HepG2 (cell line): ENCODE measurements around the gene KRTAP10-9. TPM values are rescaled to one million over a fixed set of nuclear protein-coding genes. Genes with fewer than 3 reads are reported as not detected.

Experiments
- ATAC-seq: fragments of 200-7000 bp; cut with Tn5 transposase; 3 replicates; pipeline ENCODE4 v1.9.1; 2020; ENCODE audit warnings: mild to moderate bottlenecking, moderate library complexity
- Bru-seq: library from RNA; stranded (reverse); fragments of 400-500 nt; gene quantifications from one replicate; lab custom pipeline; 2021; lab: Mats Ljungman, UMichigan
- BruChase-seq, 2 experiments: library from RNA; stranded (reverse); fragments of 400-500 nt; gene quantifications; one replicate each; lab custom pipeline; 2021; lab: Mats Ljungman, UMichigan
- BruUV-seq: library from RNA; stranded (reverse); fragments of 400-500 nt; replicated peaks from 2 replicates; lab custom pipeline; 2021; lab: Mats Ljungman, UMichigan
- CTCF ChIA-PET: fragments of 300-600 bp; formaldehyde crosslinking; extraction: SDS; loops from one replicate; lab custom pipeline; 2021; ENCODE audit warnings: low total read pairs, inconsistent platforms, low intra/inter-chr PET ratio; lab: Yijun Ruan, JAX
- POLR2A ChIA-PET: fragments of 350-600 bp; sonication (Branson Sonifier 250); formaldehyde crosslinking; loops from one replicate; lab custom pipeline; 2020; ENCODE audit warnings: antibody characterized with exemption, inconsistent platforms; lab: Yijun Ruan, JAX
- DNase-seq: peaks from one replicate; pipeline ENCODE4 v3.0.0-alpha.2; 2015; ENCODE audit warnings: low spot score
- FAIRE-seq: peaks from 3 replicates; lab custom pipeline; 2011; peaks lifted over from hg19 to GRCh38; lab: Jason Lieb, UNC
- H2AFZ ChIP-seq: one replicate; pipeline ENCODE4 v1.6.1; 2011; ENCODE audit warnings: low read length, inconsistent platforms
- H3K27ac ChIP-seq: fragments of 300-600 bp; 3 replicates; pipeline ENCODE4 v1.8.0; 2011; ENCODE audit warnings: mixed run types, mild to moderate bottlenecking, mixed read lengths, low read length, inconsistent platforms; ENCODE audit not compliant: insufficient read depth; ENCODE audit errors: extremely low read length
- H3K27me3 ChIP-seq, 2 experiments: fragments of 200-600 bp in 1 of 2; 2 replicates in 1 of 2; 3 replicates in 1 of 2; pipeline versions ENCODE4 v1.6.0 to v1.8.0; 2011; ENCODE audit warnings: low read length in 2 of 2, mild to moderate bottlenecking in 2 of 2, moderate library complexity in 2 of 2, inconsistent platforms in 1 of 2; ENCODE audit not compliant: insufficient read depth in 2 of 2, control insufficient read depth in 1 of 2
- H3K36me3 ChIP-seq, 2 experiments: fragments of 200-600 bp in 1 of 2; replicated peaks in 1 of 2; 2 replicates in 1 of 2; 3 replicates in 1 of 2; pipeline versions ENCODE4 v1.5.1 to v1.8.0; 2011; ENCODE audit warnings: low read length in 2 of 2, inconsistent platforms in 1 of 2; ENCODE audit not compliant: insufficient read depth in 2 of 2, control insufficient read depth in 1 of 2
- H3K4me1 ChIP-seq: 2 replicates; pipeline ENCODE4 v1.5.1; 2012; ENCODE audit warnings: low read length, inconsistent platforms; ENCODE audit not compliant: insufficient read depth
- H3K4me2 ChIP-seq: 2 replicates; pipeline ENCODE4 v1.6.0; 2011; ENCODE audit warnings: low read depth, low read length, inconsistent platforms
- H3K4me3 ChIP-seq, 3 experiments: fragments of 200-600 bp in 1 of 3; sonication (generic), shearing (Covaris generic) in 1 of 3; replicated peaks in 1 of 3; 2 replicates each; pipeline ENCODE4 v1.5.1; 2011 to 2016; ENCODE audit warnings: low read length in 3 of 3, inconsistent platforms in 2 of 3, low read depth in 2 of 3, mild to moderate bottlenecking in 2 of 3, control low read depth in 1 of 3, mixed read lengths in 1 of 3; ENCODE audit not compliant: insufficient read depth in 1 of 3
- H3K79me2 ChIP-seq: one replicate; pipeline ENCODE4 v1.6.1; 2011; ENCODE audit warnings: low read length, inconsistent platforms; ENCODE audit not compliant: insufficient read depth
- H3K9ac ChIP-seq: 2 replicates; pipeline ENCODE4 v1.6.0; 2011; ENCODE audit warnings: mild to moderate bottlenecking, low read depth, low read length, inconsistent platforms; ENCODE audit not compliant: insufficient read depth
- H3K9me3 ChIP-seq: 2 replicates; pipeline ENCODE4 v1.5.1; 2012; ENCODE audit warnings: mild to moderate bottlenecking, low read length
- H4K20me1 ChIP-seq: 2 replicates; pipeline ENCODE4 v1.6.0; 2011; ENCODE audit warnings: inconsistent platforms, mild to moderate bottlenecking, low read length, moderate library complexity; ENCODE audit not compliant: insufficient read depth
- BATF2 ChIP-seq: sonication (generic); formaldehyde crosslinking; IDR thresholded peaks from 2 replicates; pipeline ENCODE4 v1.8.0; 2022; ENCODE audit warnings: mild to moderate bottlenecking, missing genetic modification reagents, moderate library complexity
- FOSL2 ChIP-seq: sonication (generic); formaldehyde crosslinking; IDR thresholded peaks from 2 replicates; pipeline ENCODE4 v1.4.0; 2020; ENCODE audit warnings: missing genetic modification reagents
- NR3C1 ChIP-seq: sonication (generic); formaldehyde crosslinking; IDR thresholded peaks from 2 replicates; pipeline ENCODE4 v1.4.0; 2020; ENCODE audit warnings: missing genetic modification reagents
- SOX5 ChIP-seq: IDR thresholded peaks from 2 replicates; pipeline ENCODE4 v1.6.1; 2016; ENCODE audit warnings: borderline replicate concordance
- TARDBP ChIP-seq: sonication (generic); formaldehyde crosslinking; IDR thresholded peaks from 2 replicates; pipeline ENCODE4 v1.8.0; 2022; ENCODE audit warnings: mild to moderate bottlenecking, missing genetic modification reagents
- TCF12 ChIP-seq, 2 experiments: fragments of 450-650 bp in 1 of 2; sonication (generic) in 1 of 2; formaldehyde crosslinking in 1 of 2; IDR thresholded peaks; 2 replicates each; pipeline versions ENCODE4 v1.6.1 to v1.8.0; 2017 to 2022; ENCODE audit warnings: antibody characterized with exemption in 1 of 2, mild to moderate bottlenecking in 1 of 2, missing genetic modification reagents in 1 of 2, moderate library complexity in 1 of 2
- THRA ChIP-seq: sonication (generic); formaldehyde crosslinking; IDR thresholded peaks from 2 replicates; pipeline ENCODE4 v1.4.0; 2020; ENCODE audit warnings: missing genetic modification reagents, borderline replicate concordance
- WGBS: methylation state at CpG from one replicate; pipeline ENCODE4 v1.1.6; 2017; ENCODE audit warnings: low lambda C conversion rate; 5-methylcytosine and 5-hydroxymethylcytosine counted together
- in situ Hi-C: cut with HindIII; loops from 2 replicates; pipeline ENCODE4 v1.10.0; 2017; ENCODE audit warnings: low pct_unique_long_range_greater_than_20kb; ENCODE audit not compliant: extremely low pct_ligation_motif_present
- intact Hi-C: fragments of 100-400 bp; cut with micrococcal nuclease; formaldehyde crosslinking; loops from one replicate; pipeline ENCODE4 v1.10.0; 2022; ENCODE audit not compliant: unreplicated experiment
- long read RNA-seq, 2 experiments: library from RNA in 1 of 2; library from polyadenylated mRNA in 1 of 2; stranded (forward) in 1 of 2; unstranded in 1 of 2; transcript quantifications; one replicate each; pipeline ENCODE4 v2.0.0, GENCODE V29; 2019 to 2022
- polyA minus RNA-seq, 3 experiments: library from RNA; depleted of rRNA, polyadenylated mRNA; stranded (reverse); fragments of >200 nt; gene quantifications; 2 replicates each; pipeline ENCODE4 v1.2.3, GENCODE V29; 2011; ENCODE audit warnings: low replicate concordance in 1 of 3
- polyA plus RNA-seq, 8 experiments: library from polyadenylated mRNA; depleted of rRNA in 3 of 8; stranded (reverse) in 7 of 8; unstranded in 1 of 8; fragments of >200 nt; fragmentation: Illumina TruSeq in 4 of 8; extraction: Trizol in 4 of 8; gene quantifications; 2 replicates each; pipeline versions ENCODE4 v1.2.1 to v1.2.3, GENCODE V29; 2011 to 2016; ENCODE audit warnings: low read depth in 4 of 8, missing spikeins in 1 of 8, mixed read lengths in 1 of 8; ENCODE audit not compliant: insufficient read depth in 1 of 8
- total RNA-seq, 5 experiments: library from RNA; depleted of rRNA; stranded (reverse); fragments of >200 nt; fragmentation: Illumina TruSeq; extraction: Trizol; gene quantifications; 2 replicates each; pipeline ENCODE4 v1.2.3, GENCODE V29; 2016; ENCODE audit warnings: low read depth in 1 of 5
- TF ChIP-seq, protein P1 (sequence below): sonication (generic); formaldehyde crosslinking; IDR thresholded peaks from 2 replicates; pipeline ENCODE4 v1.4.0; 2020; ENCODE audit warnings: missing genetic modification reagents, borderline replicate concordance

Gene KRTAP10-9, protein sequence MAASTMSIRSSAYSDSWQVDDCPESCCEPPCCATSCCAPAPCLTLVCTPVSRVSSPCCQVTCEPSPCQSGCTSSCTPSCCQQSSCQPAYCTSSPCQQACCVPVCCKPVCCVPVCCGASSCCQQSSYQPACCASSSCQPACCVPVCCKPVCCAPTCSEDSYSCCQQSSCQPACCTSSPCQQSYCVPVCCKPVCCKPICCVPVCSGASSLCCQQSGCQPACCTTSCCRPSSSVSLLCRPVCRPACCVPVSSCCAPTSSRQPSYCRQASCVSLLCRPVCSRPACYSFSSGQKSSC
- total RNA-seq (2016; rRNA removed; fragmentation: Illumina TruSeq; extraction: Trizol), result not detected in 2 replicates
- not detected in 2 replicates for total RNA-seq (2016; cell fraction: cytosol; rRNA removed; fragmentation: Illumina TruSeq; extraction: Trizol; ENCODE audit: low read depth)
- total RNA-seq (2016; cell fraction: insoluble cytoplasmic fraction; rRNA removed; fragmentation: Illumina TruSeq; extraction: Trizol), result not detected in 2 replicates
- total RNA-seq (2016; cell fraction: membrane; rRNA removed; fragmentation: Illumina TruSeq; extraction: Trizol), result not detected in 2 replicates
- not detected in 2 replicates for total RNA-seq (2016; cell fraction: nucleus; rRNA removed; fragmentation: Illumina TruSeq; extraction: Trizol)
- not detected in 2 replicates for polyA plus RNA-seq (2011; rRNA removed)
- not detected in 2 replicates for polyA plus RNA-seq (2011; cell fraction: cytosol; rRNA removed)
- not detected in 2 replicates for polyA plus RNA-seq (2011; cell fraction: nucleus; rRNA removed)
- polyA plus RNA-seq (2012), result not detected in 2 replicates
- not detected in 2 replicates for polyA plus RNA-seq (2016; cell fraction: cytosol; fragmentation: Illumina TruSeq; extraction: Trizol; ENCODE audit: low read depth)
- polyA plus RNA-seq (2016; cell fraction: insoluble cytoplasmic fraction; fragmentation: Illumina TruSeq; extraction: Trizol; ENCODE audit: low read depth), result not detected in 2 replicates
- polyA plus RNA-seq (2016; cell fraction: membrane; fragmentation: Illumina TruSeq; extraction: Trizol; ENCODE audit: low read depth), result not detected in 2 replicates
- polyA plus RNA-seq (2016; cell fraction: nucleus; fragmentation: Illumina TruSeq; extraction: Trizol; ENCODE audit: insufficient read depth, low read depth), result not detected in 2 replicates
- not detected in 2 replicates for polyA minus RNA-seq (2011; rRNA and poly(A)+ RNA removed; ENCODE audit: low replicate concordance)
- not detected in 2 replicates for polyA minus RNA-seq (2011; cell fraction: cytosol; rRNA and poly(A)+ RNA removed)
- polyA minus RNA-seq (2011; cell fraction: nucleus; rRNA and poly(A)+ RNA removed), result not detected in 2 replicates
- Bru-seq, nascent RNA, result not detected
- not detected for BruChase-seq, experiment 1, labeled RNA remaining after a 6-hour chase
- not detected for BruChase-seq, experiment 2, labeled RNA remaining after a 2-hour chase
- long read RNA-seq, experiment 1, result 0 reads
- long read RNA-seq, experiment 2, result 0 reads

DNA sequence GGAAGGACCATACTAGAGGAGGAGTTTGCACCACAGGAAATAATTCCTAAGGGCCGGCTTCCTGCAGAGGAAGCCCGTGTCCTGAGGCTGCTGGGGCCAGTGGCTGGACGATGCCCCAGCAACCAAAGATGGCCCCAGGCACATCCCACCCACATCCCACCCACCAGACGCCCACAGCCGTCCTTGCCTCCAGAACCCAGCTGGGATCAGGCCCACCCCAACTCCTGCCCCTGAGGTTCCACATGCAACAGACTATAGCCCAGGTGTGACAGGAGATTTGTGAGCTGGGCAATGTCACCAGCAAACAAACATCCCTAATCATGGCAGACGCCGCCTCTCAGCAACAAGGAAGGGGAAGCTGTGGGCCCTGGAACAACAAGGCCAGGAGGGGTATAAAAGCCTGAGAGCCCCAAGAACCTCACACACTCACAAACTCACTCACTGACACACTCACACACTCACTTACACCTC, at the start of gene KRTAP10-9:
TSS of gene KRTAP10-9 (plus strand) at position 421 of the 471 bp plus-strand sequence. CDS start 79 bp downstream, outside the sequence.
- in situ Hi-C loops, result no loop called here
- CTCF ChIA-PET, result no interaction called here
- H4K20me1 ChIP-seq, result no peaks in the 10 kb centered on the region

More for the DNA sequence above, at the start of gene KRTAP10-9:
- TF ChIP-seq TCF12 (IDR thresholded peaks at IDR 0.05), result no peak
- no peak for TF ChIP-seq TCF12 (CRISPR knock-in tag; IDR thresholded peaks at IDR 0.05)
- TF ChIP-seq, protein P1, sequence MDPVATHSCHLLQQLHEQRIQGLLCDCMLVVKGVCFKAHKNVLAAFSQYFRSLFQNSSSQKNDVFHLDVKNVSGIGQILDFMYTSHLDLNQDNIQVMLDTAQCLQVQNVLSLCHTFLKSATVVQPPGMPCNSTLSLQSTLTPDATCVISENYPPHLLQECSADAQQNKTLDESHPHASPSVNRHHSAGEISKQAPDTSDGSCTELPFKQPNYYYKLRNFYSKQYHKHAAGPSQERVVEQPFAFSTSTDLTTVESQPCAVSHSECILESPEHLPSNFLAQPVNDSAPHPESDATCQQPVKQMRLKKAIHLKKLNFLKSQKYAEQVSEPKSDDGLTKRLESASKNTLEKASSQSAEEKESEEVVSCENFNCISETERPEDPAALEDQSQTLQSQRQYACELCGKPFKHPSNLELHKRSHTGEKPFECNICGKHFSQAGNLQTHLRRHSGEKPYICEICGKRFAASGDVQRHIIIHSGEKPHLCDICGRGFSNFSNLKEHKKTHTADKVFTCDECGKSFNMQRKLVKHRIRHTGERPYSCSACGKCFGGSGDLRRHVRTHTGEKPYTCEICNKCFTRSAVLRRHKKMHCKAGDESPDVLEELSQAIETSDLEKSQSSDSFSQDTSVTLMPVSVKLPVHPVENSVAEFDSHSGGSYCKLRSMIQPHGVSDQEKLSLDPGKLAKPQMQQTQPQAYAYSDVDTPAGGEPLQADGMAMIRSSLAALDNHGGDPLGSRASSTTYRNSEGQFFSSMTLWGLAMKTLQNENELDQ, result no peak
- no peak for TF ChIP-seq TARDBP (CRISPR knock-in tag)
- TF ChIP-seq SOX5 (CRISPR knock-in tag), result no peak
- no peak for TF ChIP-seq FOSL2 (CRISPR knock-in tag)
- no peak for TF ChIP-seq BATF2 (CRISPR knock-in tag)
- TF ChIP-seq THRA (CRISPR knock-in tag), result no peak
- no peak for TF ChIP-seq NR3C1 (CRISPR knock-in tag)
- 50% methylated on average over 2 of the region's 7 CpGs for WGBS
- H3K9me3 ChIP-seq, result peaks cover 24% of the 10 kb centered on the region
- ATAC-seq, result no peak
- H3K4me3 ChIP-seq, result no peak within 1 kb of the TSS
- H2AFZ ChIP-seq, result no peak within 1 kb of the TSS
- H3K79me2 ChIP-seq, result no peaks in the 10 kb centered on the region
- no peak for DNase-seq
- intact Hi-C loops, result no loop called here
- no peaks in the 10 kb centered on the region for H3K4me1 ChIP-seq
- no peak within 1 kb of the TSS for H3K4me2 ChIP-seq
- FAIRE-seq, result no peak
- H3K27me3 ChIP-seq, result 0 out of 5 replicates have a peak, but pooled peaks cover 0 to 6% of the 10 kb centered on the region in 2 experiments
- POLR2A ChIA-PET, result no interaction called here
- no TSS peak for BruUV-seq
- no peak within 1 kb of the TSS for H3K9ac ChIP-seq
- no peak within 1 kb of the TSS for H3K27ac ChIP-seq
- H3K36me3 ChIP-seq, result no peaks in the 10 kb centered on the region
